Aorta (tissue), 5 donors: Measurements from ENCODE around the gene SCNN1B. TPM values are rescaled to one million over a fixed set of nuclear protein-coding genes. Genes with fewer than 3 reads are reported as not detected.

Experiments used
- ATAC-seq: fragments of 200-7000 bp; cut with Tn5 transposase; one replicate; pipeline ENCODE4 v1.9.1; 2022; ENCODE audit warnings: moderate library complexity; ENCODE audit not compliant: low FRiP score
- DNase-seq, 2 donors: peaks; one replicate each; pipeline ENCODE4 v3.0.0-alpha.2; 2020
- H3K27ac ChIP-seq, 2 donors: one replicate each; pipeline ENCODE4 v1.5.1; 2013; ENCODE audit warnings: low read length in 2 of 2, mild to moderate bottlenecking in 2 of 2, moderate library complexity in 2 of 2, control low read depth in 1 of 2, inconsistent platforms in 1 of 2, low read depth in 1 of 2
- H3K27me3 ChIP-seq, 2 donors: one replicate each; pipeline ENCODE4 v1.6.1; 2013; ENCODE audit warnings: control low read depth in 1 of 2, low read length in 1 of 2, mild to moderate bottlenecking in 1 of 2, moderate library complexity in 1 of 2; ENCODE audit not compliant: insufficient read depth in 2 of 2, control insufficient read depth in 1 of 2
- H3K36me3 ChIP-seq, 2 donors: one replicate each; pipeline ENCODE4 v1.6.1; 2013; ENCODE audit warnings: control low read depth in 1 of 2, low read length in 1 of 2, mild to moderate bottlenecking in 1 of 2; ENCODE audit not compliant: insufficient read depth in 2 of 2, control insufficient read depth in 1 of 2
- H3K4me1 ChIP-seq, 2 donors: one replicate each; pipeline ENCODE4 v1.6.1; 2013; ENCODE audit warnings: low read length in 2 of 2, control low read depth in 1 of 2, mild to moderate bottlenecking in 1 of 2, moderate library complexity in 1 of 2; ENCODE audit not compliant: insufficient read depth in 2 of 2, control insufficient read depth in 1 of 2
- H3K4me3 ChIP-seq, 2 donors: one replicate each; pipeline ENCODE4 v1.5.1; 2013; ENCODE audit warnings: low read length in 2 of 2, control low read depth in 1 of 2, mild to moderate bottlenecking in 1 of 2
- H3K9me3 ChIP-seq: one replicate; pipeline ENCODE4 v1.6.1; 2013; ENCODE audit warnings: mild to moderate bottlenecking, low read length; ENCODE audit not compliant: control insufficient read depth
- WGBS, 2 donors: extraction: QIAGEN DNeasy Blood & Tissue Kit; methylation state at CpG; one replicate each; pipeline ENCODE4 v1.1.7; 2013; 5-methylcytosine and 5-hydroxymethylcytosine counted together
- intact Hi-C, 2 donors: fragments of 100-400 bp; cut with DNase I; formaldehyde crosslinking; loops; one replicate each; pipeline versions ENCODE4 v1.14.2 to v1.15.0; 2022
- polyA plus RNA-seq, 2 donors: library from polyadenylated mRNA; stranded (reverse); fragments of 200-250 nt; gene quantifications; one replicate each; pipeline ENCODE4 v1.2.3, GENCODE V29; 2013
- total RNA-seq, 2 donors: library from RNA; stranded (reverse); fragmentation: NEBNext Ultra II Directional; extraction: Animal tissue kit (Norgen Biotek cat#: 25700); gene quantifications; one replicate each; pipeline ENCODE4 v1.2.1, GENCODE V29; 2021
- donor health status: healthy with polysubstance abuse.
- donor health status: Bipolar disorder and iron deficiency.
- donor health status: DM: no; HTN: no; CAD: no.
- donor health status: DM: no; HTN: no; CAD: no.
- donor health status: DM: yes; HTN: yes; CAD: no.

Gene SCNN1B
- total and polyA plus RNA-seq, 4 donors, result 0.59 to 1.6 (median 1.2) TPM

DNA sequence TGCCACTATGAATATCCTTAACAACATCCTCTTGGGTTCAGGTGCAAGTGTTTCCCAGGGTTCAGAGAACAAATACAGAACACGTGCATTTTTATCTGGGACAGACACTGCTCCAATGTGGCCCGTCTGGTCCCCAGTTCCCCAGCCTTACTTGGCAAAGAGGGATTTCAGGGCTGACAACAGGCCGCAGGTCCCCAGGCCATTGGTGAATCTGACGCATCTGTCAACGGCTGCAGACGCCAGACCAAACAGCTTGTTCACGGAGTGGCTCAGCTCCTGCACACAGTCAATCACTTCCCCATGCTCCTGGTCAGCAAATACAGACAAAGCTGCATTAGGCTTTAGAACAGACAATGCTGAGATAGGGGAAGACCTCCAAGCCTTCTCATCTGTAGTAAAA is 114.7 kb downstream of the SCNN1B start:
- Histone ChIP-seq H3K9me3 (no peaks in the 10 kb centered on the region), H3K4me3 (no peak overlapping the region), H3K27ac (no peak overlapping the region), H3K36me3 (peaks cover 8 to 18% of the 10 kb centered on the region in 2 donors), H3K4me1 (no peaks in the 10 kb centered on the region), H3K27me3 (no peaks in the 10 kb centered on the region)
- DNase-seq, result no peak
- ATAC-seq, result no peak
- WGBS, 2 donors, result 80 to 81% methylated on average over 7 of the region's 7 CpGs
- intact Hi-C loops, result no loop called here

DNA sequence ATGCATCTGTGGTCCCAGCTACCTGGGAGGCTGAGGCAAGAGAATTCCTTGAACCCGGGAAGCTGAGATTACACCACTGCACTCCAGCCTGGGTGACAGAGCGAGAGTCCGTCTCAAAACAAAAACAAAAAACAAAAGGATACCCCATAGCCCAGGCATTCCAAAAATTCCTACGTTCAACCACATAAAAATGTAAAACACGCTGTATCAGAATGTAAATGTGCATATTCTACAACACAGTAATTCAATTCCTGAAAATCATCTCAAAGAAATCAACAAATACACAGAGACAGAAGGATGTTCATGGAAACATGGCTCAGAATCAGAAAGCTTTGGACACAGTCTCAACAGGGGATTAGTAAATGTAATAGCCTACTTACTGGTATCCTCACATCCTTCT is 117.9 kb downstream of the SCNN1B start:
- 76 to 85% methylated on average over 5 of the region's 5 CpGs for WGBS, 2 donors
- no peak overlapping the region for H3K27ac ChIP-seq
- intact Hi-C loops, result no loop called here

DNA sequence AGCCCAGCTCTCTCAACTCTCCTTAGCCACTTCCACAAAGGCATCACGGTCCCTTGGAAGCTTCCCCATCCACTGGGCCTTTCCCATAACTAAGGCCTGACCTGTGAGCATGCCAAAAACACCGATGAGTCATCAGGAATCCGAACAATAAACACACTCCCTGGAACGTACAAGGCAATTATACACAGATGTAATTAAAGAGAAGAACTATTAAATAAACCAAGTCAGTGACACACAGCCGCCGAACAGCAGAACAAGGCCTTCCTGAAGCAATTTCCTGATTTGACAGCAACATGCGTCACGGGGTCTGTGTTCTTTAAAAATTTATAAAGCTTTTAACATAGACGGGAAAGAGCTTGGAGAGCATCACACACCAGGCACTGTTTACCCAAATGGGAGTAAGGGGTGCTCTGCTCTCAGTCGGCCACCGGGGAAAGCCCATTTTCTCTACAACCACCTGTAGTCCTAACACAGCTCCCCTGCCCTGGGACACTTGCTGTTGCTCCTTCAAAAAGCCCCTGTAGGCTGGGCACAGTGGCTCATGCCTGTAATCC is 121.5 kb downstream of the SCNN1B start:
- H3K27ac ChIP-seq, result peak overlapping the region; percentile 21 to 53
- no peaks in the 10 kb centered on the region for H3K9me3 ChIP-seq
- H3K27me3 ChIP-seq, result no peaks in the 10 kb centered on the region
- H3K4me3 ChIP-seq, result no peak overlapping the region
- no peaks in the 10 kb centered on the region for H3K4me1 ChIP-seq
- ATAC-seq (peak; percentile 95), DNase-seq (peak; percentile 78 to 82)
- no peaks in the 10 kb centered on the region for H3K36me3 ChIP-seq
- intact Hi-C loops, result no loop called here
- 2 to 6% methylated on average over 11 of the region's 11 CpGs for WGBS, 2 donors

More for the DNA sequence above, 117.9 kb downstream of the SCNN1B start:
- DNase-seq, result no peak
- Histone ChIP-seq H3K4me3 (no peak overlapping the region), H3K9me3 (no peaks in the 10 kb centered on the region), H3K36me3 (peaks cover 0 to 6% of the 10 kb centered on the region in 2 donors), H3K27me3 (no peaks in the 10 kb centered on the region), H3K4me1 (no peaks in the 10 kb centered on the region)
- ATAC-seq, result no peak

DNA sequence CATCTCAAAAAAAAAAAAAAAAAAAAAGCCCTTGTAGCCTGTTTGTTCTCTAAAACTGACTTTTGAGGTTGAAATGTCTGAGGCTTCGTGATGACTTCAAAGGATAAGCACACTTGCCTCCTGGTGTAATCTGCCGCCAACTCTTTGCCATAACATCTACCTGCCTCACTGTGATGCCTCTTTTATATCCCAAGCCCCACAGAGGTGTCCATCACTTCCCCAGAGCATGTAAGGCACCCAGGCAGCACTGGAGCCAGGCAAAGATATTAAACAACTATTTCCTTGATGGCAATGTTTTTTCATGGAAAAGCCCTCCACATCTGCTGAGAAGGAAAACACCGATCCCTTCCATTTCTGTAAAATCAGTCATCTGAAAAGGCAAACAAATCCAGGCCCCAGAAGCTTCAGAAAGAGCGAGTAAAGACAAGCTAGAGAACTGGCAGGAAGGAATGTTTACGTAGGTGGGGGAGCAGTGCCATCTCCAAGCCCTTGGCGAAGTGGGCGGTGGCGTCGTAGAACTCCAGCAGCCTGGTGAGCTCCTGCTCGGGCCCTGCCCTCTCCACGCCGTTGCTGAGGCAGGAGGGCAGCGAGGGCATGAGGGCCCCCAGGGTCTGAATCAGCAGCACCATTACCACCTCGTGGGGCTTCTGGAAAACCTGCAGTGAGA is 122.3 kb downstream of the SCNN1B start:
- H3K27me3 ChIP-seq, result no peaks in the 10 kb centered on the region
- ATAC-seq (no peak), DNase-seq (no peak)
- H3K27ac ChIP-seq, result peak overlapping the region in 1 of 2 donors; percentile 69
- H3K9me3 ChIP-seq, result no peaks in the 10 kb centered on the region
- no peaks in the 10 kb centered on the region for H3K4me1 ChIP-seq
- no peaks in the 10 kb centered on the region for H3K36me3 ChIP-seq
- H3K4me3 ChIP-seq, result no peak overlapping the region
- intact Hi-C loops, result no loop called here
- 52 to 60% methylated on average over 14 of the region's 14 CpGs for WGBS, 2 donors

DNA sequence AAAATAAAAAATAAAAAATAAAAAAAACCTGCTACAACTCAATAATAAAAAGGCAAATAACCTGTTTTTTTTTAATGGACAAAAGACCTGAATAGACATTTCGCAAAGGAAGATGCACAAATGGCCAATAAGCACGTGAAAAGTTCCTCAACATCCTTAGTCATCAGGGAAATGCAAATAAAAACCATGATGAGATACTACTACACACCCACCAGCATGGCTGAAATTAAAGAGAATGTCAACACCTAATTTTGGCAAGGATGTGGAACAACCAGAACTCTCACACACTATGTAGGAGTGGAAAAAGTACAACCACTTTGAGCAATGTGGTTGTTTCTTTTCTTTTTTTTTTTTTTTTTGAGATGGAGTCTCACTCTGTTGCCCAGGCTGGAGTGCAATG is 126.2 kb downstream of the SCNN1B start:
- intact Hi-C loops, result no loop called here
- WGBS, 2 donors, result 80 to 81% methylated on average over 2 of the region's 2 CpGs
- no peak overlapping the region for H3K27ac ChIP-seq

More for the DNA sequence above, 126.2 kb downstream of the SCNN1B start:
- ATAC-seq (no peak), DNase-seq (no peak)
- Histone ChIP-seq H3K36me3 (peaks cover 0 to 4% of the 10 kb centered on the region in 2 donors), H3K9me3 (no peaks in the 10 kb centered on the region), H3K4me1 (no peaks in the 10 kb centered on the region), H3K4me3 (no peak overlapping the region), H3K27me3 (no peaks in the 10 kb centered on the region)

Other genes with a start within 250 kb of the SCNN1B start
- gene USP31, start 152.8 kb upstream of the SCNN1B start, total RNA-seq, result 10 to 100 TPM; 19.6 to 24.6 TPM
- 1 to 10 TPM; 1.4 to 2.6 TPM for gene USP31, start 152.8 kb upstream of the SCNN1B start, polyA plus RNA-seq
- gene SCNN1G, start 119.6 kb upstream of the SCNN1B start, total RNA-seq, result not detected
- under 1 TPM in 1 of 2 donors, not detected in 1; 0.63 TPM for gene SCNN1G, start 119.6 kb upstream of the SCNN1B start, polyA plus RNA-seq
- 10 to 100 TPM; 15.6 to 30.0 TPM for gene COG7, start 150.9 kb downstream of the SCNN1B start, total RNA-seq
- gene COG7, start 150.9 kb downstream of the SCNN1B start, polyA plus RNA-seq, result 10 to 100 TPM; 12.5 to 50.2 TPM
- 10 to 100 TPM; 48.2 to 84.9 TPM for gene GGA2, start 208.2 kb downstream of the SCNN1B start, total RNA-seq
- gene GGA2, start 208.2 kb downstream of the SCNN1B start, polyA plus RNA-seq, result 10 to 100 TPM; 12.0 to 18.0 TPM